HG02571 (cell line): Measurements from ENCODE around the gene ERCC1.

Experiments
- ATAC-seq: cut with Tn5 transposase; IDR thresholded peaks from one replicate; pipeline ENCODE4 v1.9.1; 2021; ENCODE audit warnings: mild to moderate bottlenecking, moderate library complexity; ENCODE audit not compliant: unreplicated experiment

The ERCC1 gene

DNA sequence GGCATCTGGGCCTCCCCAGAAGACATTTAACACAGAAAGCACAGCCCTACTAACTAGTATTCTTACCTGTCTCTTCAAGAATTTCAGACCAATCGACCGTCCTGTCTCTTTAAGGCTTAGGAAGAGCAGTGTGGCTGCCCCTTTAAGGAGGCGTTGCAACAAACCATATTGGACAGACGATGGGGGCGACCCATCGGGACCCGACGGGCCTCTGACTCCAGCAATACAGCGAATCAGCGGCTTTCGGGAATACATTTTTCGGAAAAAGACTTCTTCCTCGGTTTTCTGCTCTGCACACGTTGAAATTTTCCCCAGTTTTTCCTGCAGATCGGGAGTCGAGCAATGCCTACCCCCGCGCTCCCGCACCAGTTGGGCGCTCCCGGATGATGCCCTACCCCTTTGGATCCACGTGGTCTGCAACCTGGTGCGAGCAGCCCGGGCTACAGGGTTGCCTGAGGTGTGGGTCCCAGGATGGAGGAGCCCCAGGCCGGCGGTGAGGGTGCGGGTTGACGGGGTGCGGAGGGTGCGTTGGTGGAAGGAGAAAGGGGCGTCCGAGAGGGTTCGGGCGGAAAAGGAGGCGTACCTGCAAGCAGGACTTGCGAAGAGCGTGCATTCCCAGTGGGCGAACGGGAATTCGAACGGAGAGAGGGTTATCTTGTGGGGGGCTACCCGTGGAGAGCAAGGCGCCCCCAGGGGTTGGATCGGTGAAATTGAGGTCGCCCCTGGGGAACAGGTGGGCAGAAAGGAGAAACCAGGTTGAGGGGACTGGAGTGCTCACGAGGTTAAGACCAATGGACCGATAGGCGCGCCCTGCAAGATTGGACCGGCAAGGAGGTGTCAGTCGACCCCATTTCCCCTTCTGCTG, 17.3 kb downstream of the ERCC1 start, which contains the start of gene POLR1G:
TSS of gene POLR1G (plus strand) at position 419 of the 865 bp plus-strand sequence. CDS start at position 472, 53 bp downstream.
- ATAC-seq = peak; percentile 78

DNA sequence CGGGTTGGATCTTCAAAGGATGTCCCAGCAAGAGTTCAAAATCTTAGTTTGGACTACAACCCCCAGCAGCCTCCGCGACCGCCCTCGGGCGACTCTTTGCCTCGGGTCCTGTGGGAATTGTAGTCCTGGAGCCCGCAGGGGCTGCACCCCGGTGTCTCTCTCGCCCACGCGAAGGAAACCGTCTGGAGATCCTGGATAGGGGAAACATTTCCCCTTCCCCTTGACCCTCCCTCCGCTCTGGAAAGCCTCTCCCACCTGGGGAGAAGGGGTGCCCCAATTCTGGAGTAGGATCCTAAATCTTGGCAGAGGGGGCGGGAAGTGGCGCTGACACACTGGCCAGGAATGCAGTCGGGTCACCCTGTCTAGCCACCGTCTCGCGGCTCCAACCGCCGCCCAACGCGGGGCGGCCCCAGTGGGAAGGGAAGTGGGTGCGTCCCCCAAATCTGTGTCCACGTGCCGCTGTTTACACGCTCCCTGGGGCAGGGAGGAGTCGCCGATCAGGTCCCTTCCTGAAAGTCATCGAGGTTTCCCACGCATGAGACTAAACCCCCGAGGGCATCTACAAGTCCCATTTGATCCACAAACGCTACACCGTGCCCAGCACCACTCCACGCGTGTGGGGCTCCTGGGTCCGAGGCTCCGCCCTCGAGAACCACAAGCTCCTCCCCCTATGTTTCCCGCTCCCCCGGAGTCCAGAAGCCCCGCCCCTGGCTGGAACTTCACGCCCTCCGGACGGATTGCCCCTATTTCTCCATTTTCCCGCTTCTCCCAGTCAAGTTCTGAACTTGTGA, 18.1 kb downstream of the ERCC1 start:
- peak; percentile 40 for ATAC-seq

DNA sequence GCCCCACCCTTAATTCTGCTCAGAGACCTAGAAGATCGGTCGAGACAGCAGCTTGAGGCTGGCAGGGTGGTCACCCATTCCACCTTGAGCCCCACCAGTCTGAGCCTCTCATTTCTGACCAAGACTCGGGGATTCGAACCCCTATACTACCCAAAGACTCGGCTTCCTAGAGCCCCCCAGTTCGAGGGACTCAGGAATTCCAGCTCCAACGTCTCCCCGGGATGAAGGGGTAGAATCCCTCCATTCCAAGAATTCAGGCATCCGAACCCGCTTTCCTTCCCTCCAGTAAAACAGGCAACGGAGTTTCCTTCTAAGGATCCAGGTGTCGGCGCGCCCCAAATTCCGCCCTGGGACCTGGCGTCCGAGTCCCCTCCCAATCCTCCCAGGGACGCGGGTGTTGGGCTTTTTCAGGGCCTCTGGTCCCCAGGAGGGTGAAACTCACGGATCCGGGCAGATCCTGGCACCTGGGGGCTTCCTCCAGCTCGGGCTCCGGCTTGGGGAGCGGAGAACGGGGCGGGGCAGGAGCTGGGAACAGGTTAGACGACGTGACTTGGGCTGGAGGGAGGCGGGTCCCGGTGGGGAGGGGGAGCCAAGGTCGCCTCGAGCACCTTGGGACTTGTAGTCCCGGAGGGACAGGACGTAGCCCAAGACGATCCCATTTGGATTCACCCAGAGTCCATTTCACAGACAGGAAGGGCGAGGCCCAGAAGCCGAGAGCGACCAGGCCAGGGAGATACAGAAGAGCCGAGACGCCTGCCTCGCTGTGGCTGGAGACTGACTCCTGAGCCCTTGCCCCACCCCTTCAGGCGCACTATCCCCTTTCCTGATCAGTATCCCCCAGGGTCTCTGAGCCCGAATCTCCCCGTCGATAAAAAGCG, 18.9 kb downstream of the ERCC1 start, which contains the start of gene PPP1R13L:
TSS of gene PPP1R13L (minus strand) at position 513 of the 878 bp plus-strand sequence. CDS start 6,751 bp downstream, outside the sequence.
- ATAC-seq = no peak

DNA sequence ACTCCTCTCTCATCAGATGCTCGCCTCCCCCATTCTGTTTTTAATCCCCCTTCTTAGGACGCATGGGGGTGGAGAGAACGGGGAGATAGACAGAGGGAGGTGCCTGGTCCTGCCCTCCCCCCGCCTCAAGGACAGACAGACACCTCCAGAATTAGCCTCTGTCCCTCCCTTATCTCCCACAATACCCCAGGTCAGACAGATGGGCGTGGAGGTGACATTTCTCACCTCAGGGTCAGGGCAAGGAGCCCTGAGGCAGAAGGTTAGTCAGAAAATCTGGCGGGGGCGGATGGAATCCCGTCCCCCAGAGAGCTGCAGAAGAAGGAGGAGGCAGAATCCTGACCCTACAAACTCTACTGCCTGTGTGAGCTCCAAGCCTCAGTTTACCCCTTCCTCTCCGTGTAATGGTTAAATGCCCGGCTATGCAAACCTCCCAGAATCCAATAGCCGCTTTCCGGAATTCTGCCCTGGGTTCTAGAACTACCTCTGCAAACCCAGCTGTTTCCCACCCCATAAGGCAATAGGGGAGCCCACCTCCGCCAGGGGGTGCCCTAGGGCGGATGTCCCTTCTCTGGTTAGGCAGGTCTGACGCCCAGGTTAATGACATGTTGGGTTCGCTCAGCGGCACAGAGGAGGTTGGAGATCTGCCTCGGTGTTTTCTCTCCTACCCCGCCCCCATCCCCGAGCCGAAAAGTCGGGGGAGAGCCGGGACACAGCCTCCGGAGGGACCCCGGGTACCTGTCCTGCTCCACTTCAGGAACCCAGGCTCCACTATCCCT, 19.7 kb downstream of the ERCC1 start:
- ATAC-seq = no peak

DNA sequence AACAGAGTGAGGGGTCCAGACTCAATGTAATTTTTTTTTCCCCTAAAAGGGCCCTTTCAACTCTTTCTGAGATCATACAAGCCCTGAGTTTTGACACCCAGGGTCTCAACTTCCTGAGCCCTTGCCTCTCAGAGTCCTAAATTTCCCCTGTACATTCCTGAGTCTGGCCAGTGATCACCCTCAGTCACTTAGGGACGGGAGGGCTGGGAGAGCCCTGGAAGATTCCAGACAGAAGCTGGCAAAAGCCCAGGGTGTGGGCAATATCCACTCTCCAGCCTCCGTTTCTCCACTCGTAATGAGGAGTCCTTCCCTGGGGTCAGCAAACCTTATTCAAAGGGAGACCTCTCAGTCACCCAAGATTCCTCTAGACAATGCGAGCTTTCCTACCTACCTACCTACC, 20.4 kb downstream of the ERCC1 start:
- no peak for ATAC-seq

DNA sequence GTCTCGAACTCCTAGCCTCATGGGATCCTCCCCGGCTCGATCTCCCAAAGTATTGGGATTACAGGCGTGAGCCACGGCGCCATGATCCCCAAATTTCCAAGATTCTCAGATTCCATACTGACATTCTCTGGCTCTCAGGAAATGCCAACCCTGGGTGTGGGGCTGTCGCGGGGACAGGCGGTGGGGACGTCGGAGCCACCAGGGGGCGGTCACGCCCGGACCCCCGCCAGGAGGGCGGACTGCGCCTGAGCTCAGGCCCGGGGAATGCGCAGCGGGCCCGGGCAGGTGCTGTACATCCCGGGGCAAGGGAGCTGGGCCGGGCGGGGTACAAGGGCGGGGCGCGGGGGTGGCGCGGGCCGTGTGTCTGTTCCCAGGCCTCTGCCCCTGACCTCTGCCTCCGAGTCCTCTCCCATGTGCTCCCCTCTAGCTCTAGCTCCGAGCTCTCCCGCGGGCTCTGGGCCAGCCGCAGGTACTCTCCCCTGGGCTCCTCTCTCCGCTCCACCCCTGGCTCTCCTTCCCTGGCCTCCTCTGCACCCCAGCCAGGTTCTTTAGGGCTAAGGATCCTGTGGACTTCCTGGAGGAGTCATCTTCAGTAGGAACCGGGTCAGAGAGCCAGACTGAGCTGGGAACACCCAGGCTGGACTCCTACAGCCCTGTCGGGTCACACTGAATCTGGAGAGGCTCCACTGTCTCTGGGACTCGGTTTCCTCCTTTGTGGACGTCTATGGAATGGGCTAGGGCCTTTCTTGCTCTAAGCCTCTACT, 21.2 kb downstream of the ERCC1 start:
- ATAC-seq = no peak

DNA sequence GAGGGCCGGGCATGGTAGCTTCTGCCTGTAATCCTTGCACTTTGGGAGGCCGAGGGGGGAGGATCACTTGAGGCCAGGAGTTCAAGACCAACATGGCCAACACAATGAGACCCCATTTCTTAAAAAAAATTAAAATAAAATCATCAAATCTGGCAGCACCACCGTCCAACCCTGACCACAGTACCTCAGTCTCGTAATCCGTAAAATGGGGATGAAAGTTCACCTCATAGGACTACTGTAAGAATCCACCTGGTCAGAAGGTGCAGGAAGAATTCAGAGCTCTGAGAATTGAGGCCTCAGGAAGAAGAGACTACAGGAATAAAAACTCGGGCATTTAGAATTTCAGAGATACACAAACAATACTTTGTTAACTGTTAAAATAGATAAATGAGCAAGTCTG, 21.9 kb downstream of the ERCC1 start:
- no peak for ATAC-seq

DNA sequence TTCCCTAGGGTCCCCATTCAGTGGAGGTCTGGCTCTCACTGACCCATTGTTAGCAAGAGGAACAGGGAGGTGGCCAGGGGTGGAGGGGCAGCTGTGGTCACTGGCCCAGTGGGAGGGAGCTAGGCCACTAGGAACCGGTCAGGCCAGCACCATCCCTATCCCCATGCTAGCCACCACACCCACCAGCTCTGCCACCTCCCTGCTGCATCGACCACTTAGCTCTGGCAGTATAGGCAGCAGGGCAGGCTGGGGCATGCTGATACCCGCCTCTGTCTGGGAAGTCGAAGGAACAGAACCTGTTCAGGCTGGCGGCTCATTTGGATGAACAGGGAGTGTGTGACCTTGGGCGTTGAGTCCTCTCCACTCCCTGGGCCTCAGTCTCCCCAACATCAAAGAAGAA, 23.5 kb downstream of the ERCC1 start:
- no peak for ATAC-seq

DNA sequence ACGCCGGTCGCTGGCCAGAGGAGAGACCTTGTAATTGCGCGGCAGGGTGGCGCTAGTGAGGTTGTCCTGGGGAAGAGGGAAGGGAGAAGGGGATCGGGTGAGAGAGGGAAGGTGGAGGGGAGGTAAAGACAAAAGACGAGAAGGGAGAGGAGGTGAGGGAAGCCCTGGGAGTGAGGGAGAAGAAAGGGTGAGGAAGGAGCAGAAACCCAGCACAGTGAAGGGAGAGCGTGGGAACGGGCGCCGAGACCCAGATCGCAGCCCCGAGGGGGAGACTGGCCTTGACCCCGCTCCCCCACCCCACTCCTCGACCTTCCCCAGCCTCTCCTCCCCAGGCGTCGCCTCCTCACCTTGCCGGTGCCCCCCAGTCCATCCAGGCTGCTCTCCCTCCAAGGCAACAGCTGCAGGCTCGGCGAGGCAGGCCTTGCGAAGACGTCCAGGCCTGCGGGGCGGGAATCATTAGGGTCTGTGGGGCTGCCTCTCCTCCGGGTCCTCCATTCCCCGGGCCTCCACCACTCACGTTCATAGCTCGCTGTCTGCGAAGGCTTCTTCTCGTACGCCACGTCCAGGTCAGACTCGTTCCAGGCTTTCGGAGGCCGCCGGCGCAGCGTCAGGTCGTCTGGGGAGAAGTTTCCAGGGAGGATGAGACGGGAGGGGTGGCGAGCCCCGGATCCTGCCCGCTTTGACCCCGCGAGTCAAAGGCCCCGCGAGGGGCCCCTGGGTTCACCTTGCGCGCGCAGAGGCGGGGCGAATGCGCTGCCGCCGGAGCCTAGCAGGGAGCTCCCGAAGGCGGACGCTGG, 27.7 kb downstream of the ERCC1 start:
- no peak for ATAC-seq

DNA sequence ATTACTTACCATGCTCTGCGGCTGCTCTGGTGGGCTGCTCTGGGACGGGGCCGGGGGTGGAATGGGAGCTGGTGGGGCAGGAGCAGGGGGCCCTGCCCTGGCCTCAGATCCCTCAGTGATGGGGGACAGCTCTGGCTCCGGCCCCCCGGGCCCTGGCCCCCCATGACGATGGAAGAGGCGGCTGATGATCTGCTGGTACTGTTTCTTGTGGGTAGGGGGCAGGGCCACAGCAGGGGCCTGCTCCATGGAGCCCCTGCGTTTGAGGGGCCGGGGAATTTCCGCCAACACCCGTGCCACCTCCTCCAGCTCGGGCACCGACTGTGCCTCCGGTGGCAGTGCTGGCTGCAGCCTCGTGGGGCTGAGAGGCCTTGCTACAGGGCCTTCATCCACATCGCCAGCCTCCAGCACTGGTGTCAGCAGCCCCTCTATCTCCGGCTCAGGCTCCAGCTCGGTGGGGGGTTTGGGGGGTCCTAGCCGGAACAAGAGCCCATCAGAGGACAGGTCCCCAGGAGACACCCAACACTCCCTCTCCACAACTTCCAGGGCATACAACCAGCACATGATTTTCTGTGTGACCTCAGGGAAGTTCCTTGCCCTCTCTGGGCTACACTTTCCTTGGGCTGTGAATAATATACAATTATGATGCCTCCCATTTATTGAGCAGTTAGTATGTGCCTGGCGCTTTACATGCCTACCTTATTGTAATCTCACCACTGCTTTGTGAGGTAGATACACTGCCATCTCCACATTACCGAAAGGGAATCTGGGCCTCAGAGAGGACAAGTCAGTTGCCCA, 31.6 kb downstream of the ERCC1 start:
- ATAC-seq = no peak

DNA sequence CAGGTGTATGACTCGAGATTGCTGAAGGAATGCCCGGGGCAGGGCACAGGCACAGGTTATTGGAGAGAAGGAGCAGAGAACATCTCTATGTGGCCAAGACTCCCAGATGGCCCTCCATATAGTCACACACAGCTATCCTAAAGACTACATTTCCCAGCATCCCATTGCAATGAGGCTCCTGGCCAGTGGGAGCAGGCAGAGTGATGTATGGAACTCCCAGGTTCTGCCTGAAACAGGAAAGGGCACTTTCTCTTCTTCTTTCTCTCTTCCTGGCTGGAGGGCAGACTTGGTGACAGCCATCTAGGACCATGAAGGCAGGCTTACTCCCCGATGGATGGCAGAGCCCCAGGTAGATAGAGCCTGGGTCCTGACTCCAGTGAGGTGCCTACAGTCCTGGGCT, 32.4 kb downstream of the ERCC1 start:
- ATAC-seq = no peak

DNA sequence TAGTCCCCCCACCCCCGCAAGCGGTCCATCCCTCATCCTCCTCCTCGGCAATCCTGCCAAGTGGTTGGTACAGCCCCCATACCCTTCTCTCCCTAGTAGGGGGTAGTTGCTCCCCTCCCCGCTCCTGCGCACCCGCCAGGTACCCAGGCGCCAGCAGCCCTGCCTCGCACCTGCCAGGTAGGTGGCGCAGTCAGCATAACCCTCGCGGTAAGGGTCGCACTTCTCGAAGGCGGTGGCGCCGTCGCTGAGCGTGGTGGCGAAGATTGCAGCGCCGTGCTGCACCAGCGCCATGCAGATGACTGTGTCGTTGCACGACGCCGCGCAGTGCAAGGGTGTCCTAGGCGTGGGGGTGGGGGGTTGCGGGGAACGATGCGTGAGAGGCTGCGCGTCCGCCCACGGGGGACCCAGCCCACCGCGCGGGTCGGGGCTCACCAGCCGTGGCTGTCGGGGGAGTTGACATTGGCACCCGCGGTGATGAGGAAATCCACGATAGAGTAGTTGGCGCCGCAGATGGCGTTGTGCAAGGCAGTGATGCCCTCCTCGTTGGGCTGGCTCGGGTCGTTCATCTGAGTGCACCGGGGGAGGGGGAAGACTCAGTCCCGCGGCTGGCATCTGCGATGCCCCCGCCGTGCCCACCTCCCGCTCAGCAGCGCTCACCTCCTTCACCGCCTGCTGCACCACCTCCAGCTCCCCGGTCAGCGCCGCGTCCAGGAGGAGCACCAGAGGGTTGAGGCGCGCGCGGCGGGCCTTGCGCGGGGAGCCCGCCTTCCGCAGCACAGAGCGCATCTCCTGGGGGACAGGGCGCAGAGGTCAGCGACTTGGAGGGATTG, 38.1 kb downstream of the ERCC1 start:
- no peak for ATAC-seq

DNA sequence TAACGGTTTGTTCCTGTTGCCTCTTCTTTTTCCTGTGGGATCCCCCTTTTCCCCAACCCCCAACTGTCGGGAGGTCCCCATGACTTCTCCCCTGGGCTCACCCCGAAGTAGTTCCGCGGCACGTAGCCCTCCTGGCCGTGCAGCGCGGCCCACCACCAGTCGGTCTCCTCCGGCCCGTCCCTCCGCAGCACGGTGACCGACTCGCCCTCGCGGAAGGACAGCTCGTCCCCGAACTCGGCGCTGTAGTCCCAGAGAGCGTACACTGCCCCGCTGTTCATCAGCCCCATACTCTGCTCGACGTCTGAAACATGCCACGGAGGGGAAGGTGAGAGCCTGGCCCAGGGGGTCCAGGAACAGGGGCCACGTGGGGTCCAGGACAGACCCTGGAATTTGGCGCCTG, 41.3 kb downstream of the ERCC1 start:
- ATAC-seq = no peak

DNA sequence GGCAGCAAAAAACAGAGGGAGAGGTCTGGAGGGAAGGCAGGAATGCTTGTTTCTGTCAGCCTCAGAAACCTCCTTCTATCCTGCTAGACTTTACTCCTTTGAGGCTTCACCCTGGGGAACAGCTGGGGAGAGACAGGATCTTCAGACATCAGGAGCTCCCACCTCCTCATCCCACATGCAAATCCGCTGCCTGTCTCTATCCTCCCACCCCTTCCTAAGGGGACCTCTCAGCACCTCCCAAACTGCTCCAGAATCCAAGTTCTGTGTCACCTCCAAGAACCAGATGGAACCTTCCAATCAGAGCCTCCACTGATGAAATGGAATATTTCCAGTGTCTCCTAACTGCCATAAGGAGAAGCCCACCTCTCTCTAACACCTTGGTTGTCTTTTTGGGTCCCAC, 43.6 kb downstream of the ERCC1 start:
- no peak for ATAC-seq

DNA sequence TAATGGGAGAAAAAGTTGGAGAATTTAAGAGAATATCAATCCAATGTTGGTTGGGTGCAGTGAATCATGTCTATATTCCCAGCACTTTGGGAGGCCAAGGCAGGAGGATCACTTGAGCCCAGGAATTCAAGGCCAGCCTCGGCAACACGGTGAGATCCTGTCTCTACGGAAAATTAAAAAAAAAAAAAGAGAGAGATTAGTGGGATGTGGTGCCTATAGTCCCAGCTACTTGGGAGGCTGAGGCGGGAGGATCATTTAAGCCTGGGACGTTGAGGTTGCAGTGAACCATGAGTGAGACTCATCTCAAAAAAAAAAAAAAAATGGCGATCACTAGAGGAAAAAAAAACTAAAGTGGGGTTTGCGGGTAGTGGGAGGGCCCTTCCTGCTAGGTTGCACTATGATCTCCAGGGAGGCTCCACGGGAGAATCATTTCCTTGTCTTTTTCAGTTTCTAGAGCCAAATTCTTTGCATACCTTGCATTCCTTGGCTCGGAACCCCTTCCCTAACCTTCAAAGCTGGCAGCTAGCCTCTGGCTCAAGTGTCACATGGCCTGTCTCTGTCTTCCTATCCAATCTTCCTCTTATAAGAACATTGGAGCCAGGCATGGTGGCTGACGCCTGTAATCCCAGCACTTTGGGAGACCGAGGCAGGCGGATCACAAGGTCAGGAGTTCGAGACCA, 47.5 kb downstream of the ERCC1 start:
- no peak for ATAC-seq
